HTR-8/SVneo (cell line): ENCODE results near the gene AGTR1.
A peak's percentile ranks its signal among the peaks of the same experiment; 100 is the strongest.
"Not testable (repeated sequence)": the region's sequence is repeated elsewhere in the genome, so short reads cannot be mapped to it uniquely, and the experiment has no call there.

Experiments used
- DNase-seq: peaks from one replicate; pipeline ENCODE4 v3.0.0; 2011; ENCODE audit warnings: low spot score, mixed read lengths; ENCODE audit not compliant: insufficient read length
- FAIRE-seq: peaks from 2 replicates; lab custom pipeline; 2011; peaks lifted over from hg19 to GRCh38; lab: Jason Lieb, UNC

AGTR1 gene

DNA sequence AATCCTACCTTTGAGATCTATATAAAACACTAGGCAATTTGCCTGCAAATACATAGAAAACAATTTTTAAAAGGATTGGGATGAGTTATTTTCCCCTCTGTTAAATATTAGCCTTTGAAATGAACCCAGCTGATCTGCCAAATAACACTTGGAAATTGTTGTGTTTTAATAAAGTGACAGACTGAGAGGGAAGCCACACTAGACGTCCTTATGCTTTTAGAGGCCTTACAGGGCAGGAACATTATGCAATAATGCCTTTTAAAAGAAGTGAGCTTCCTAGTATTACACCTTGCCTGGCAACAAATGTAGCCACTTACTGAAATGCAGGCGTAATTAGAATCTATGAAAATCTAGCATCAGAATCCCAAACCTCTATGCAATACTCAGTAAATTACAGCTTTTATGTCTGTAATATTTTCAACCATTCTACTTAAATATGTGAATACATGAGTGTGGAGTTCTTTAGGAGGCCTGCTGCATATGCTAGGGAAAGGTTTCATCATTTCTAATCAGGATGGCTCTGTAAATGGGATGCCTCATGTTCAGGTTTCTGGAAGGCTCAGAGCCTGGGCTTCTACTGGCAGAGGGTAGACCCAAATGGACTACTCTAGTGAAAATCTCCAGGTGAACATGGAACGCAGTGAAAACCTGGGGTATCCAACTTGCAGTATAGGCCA lies 20.3 kb downstream of the AGTR1 start:
- FAIRE-seq: no peak

DNA sequence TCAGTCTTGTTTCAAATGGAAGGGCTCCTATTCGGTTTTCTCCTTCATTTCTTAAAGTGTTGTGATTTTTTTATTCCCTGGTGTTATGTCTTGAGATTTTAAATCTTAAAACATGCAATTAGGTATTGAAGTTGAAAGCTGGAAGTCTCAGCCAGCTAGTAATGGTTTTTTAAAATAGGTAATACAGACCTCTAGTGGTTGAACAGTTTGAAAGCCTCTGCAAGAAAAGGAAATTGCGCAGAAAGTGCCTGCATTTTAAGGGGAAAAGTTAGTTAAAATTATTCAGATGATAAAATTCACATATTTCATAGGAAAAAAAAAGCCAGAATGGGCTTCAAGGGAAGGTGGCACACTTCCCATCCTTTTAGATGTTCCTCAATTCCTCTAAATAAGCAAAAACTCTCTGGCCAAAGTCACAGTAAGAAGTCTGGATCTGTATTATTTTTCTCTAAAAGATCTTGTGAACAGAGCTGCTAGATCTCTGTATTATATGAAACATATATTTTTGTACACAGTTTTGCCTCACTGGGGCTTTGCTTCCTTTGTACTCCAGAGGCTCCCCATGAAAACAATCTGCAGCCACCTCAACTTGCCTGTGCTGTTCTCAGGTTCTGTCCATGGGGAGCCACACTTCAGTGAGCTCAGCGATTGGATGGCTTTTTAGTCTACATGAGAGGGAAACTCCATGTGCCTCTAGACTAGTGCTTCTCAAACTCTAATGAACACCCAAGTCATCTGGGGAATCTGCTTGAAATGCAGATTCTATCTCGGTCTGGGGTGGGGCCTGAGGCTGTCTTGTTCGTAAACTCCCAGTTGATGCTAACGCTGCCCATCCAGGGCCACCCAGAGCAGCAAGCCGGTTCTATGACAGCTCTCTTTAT lies 21.5 kb downstream of the AGTR1 start:
- FAIRE-seq (no peak), DNase-seq (no peak)

More for the DNA sequence above, 20.3 kb downstream of the AGTR1 start:
- DNase-seq: no peak

DNA sequence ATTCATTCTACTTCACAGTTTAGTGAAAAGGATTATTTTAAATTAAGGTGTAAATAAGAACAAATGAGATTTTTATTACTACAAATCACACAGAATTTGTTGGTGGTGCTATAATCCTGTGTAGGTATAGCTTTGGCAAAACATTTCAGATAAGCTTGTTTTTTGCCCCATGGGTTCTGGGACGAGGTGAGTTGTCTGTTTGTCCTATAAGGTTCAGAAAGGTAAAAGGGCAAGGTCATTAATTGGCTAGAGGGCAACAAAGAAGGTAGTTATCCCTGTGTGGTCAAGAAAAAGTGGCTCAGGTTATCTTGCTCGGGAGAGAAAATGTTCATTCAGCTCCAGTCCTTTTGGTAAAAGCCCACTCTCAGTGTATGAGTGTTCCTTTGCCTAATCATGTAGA lies 23.2 kb downstream of the AGTR1 start:
- no peak for FAIRE-seq
- no peak for DNase-seq

DNA sequence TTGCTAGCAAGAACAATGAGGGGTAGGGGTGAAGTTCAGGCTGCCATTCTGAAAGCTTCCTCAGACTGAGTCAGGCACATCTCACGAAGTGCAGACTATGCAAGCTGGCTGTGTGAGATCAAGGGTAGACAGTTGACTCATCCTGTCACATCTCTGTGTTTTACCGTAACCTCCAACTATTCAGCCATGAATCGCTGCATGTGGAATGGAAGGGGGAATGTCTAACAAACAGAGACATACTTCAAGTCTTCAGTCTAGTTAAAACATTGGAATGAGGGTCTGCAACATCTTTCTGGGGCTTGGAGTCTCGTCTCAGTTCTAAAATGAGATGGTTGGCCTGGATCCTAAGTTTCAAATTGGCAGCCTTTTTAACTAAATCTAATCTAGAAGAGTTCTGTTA lies 25.9 kb downstream of the AGTR1 start:
- FAIRE-seq (peak; percentile 98), DNase-seq (peak; percentile 60)

DNA sequence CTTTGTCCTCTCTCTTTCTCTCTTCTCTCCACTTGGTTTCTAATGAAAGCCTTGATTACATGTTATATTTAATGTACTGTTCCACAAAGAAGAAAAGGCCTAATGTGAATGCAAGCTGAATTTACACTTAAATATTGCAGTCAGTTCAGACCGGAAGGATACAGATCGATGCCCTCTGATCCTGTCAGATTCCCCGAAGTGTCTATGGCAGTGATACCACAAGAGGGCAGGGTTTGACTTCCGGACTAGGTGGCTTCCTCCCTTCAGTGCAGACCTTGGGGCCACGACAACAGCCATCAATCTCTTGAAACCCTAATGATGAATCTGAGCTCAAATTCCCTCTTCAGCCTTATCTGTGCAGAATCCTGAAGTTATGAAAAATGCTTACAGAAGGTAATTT lies 29.5 kb downstream of the AGTR1 start:
- peak; percentile 74 for FAIRE-seq
- DNase-seq: peak; percentile 63

DNA sequence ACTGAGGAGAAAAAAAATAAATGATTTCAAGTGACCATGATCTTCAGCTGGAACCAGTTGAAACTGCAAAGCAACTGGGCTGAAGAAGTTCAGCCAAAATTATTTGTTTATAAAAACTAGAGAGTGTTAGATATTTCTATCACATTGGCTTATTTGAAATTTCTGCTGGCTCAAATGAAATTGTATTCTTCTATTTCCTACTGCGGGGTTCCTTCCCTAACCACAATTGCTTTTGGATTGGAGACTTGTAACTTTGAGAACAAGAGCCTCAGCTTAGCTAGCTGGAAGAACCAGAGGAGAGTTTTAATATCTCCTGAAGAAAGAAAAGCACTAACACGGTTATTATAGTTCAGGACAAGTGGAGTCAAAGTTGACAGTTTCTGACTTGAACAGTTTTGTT lies 31.1 kb downstream of the AGTR1 start:
- DNase-seq: no peak
- FAIRE-seq: no peak

DNA sequence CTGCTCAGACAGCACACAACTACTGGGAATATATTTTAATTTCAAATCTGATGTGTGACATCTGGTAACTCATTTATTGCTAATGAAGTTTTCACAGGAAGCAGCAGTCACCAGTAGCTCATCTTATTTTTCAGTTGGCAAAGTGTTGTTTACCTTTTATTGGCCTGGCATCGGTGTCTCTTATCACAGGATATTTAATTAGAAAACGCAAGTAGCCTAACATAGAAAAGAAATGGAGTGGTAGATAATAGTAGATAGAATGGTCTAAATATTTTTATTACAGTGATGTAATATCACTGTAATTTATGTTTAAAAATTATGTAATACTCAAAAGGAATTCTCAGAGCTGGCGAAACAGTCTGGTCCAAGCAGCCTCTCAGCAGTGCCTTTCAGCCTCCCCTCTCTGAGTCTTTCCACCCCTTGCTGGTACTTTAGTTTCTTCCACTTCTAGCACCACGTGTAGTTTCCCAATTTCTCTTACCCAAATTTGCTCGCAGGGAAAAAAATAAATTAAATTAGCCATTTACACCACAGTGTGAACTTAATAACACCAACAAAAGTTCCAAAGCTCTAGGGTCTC lies 31.9 kb downstream of the AGTR1 start:
- no peak for FAIRE-seq
- DNase-seq: no peak

DNA sequence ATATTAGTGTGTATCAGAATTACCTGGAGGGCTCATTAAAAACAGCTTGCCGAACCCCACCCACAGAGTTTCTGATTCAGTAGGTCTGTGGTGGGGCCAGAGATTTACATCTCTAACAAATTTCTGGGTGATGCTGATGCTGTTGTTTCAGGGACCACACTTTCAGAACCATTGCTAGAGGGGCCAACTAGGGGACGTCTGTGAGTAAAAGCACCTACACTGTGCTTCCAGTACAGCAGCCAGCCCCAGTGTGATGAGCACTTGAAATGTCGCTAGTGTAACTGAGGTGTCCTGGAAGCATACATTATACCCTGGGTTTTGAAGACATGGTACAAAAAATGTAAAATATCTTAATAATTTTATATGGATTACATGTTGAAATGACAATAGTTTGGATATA lies 33.0 kb downstream of the AGTR1 start:
- no peak for DNase-seq
- no peak for FAIRE-seq

DNA sequence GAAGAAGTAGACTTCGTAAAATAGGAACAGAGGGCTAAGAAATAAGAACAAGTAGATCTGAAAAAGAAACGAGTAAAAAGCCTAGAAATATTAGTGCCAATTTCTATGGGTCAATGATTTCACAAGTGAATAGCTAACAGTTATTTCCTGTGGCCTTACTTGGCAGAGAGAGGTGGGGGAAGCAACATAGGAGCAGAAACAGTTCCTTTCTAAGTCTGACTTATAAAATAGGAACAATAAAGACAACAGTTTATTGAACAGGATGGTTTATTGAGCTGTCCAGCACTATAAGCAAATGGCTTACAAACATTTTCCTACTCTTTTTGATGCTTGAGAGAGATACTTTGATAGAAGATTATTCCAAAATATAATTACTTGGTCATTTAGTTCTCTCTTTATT lies 37.9 kb downstream of the AGTR1 start:
- DNase-seq (no peak), FAIRE-seq (no peak)

DNA sequence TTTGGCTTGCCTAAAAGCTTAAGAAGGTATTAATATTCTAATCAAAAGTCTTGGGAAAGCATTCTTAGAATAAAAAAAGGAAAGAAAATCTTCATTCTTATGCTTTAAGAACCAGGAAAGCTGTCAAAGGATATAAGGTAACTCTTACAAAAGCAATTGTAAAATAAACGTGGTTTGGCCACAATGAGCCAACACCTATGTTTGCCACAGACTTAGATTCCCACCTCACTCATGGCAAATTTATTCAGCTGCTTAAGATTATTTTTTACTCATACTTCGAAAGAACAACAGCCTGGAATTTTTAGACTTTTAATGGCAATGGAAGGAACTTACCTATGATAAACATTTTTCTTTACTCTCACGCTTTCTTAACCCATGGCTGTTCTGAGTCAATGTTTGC lies 38.4 kb downstream of the AGTR1 start:
- FAIRE-seq: no peak
- DNase-seq: no peak

DNA sequence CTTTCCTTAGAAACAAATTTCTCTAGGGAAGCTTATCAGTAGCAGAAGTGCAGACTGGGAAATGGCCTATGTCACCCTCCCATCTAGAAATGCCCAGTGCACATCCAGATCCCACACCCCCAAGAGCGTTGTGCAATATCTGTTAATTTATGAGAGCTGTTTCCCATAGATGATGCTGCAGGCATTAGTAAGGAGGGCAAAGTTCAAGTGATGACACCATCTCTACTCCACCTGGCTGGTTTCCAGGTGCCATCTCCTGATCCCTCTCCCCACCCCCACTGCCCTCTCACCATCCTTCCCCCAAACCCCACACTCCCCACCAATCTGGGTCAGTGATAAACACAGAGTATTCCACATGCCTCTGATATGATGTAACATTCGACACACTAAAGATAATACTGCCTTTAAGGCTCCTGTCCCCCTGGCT lies 39.4 kb downstream of the AGTR1 start:
- FAIRE-seq (peak; percentile 63), DNase-seq (peak; percentile 54)

DNA sequence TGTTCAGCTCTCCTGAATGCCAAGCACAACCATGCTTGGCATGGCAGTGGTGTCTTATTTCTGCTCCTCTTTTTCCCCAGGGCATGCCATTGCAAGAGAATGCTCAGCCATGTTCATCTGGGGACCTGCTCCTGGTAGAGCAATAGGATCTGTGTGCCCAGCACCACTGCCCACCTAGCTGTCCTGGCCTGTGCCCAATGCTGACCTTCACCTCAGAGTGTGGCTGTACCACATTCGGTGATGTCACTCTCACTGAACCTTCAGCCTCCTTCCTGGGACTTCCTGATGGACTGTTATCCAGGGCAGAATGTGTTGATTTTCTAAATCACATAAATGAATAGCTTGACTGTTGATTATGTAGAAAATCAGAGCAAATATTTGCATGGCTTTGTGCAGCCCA lies 42.0 kb downstream of the AGTR1 start:
- FAIRE-seq: peak; percentile 28
- DNase-seq: no peak

DNA sequence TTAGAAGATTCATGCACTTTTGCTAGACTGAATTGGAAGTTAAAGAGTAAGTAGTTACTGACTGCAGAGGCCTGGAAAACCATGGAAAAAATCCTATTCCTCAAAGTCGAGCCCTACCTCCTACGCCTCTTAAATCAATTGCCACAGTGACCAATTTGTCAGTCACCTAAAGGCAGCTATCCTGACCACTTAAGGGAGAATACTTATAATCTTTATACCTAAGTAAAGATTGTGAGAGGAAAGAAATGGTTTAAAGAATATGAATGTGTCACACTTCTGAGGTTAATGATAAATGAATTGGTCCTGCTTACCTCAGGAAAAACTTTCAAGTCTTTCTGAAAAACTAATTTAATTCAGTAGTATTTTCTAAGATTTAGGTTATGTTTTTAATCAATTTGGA lies 42.6 kb downstream of the AGTR1 start:
- DNase-seq (no peak), FAIRE-seq (no peak)

DNA sequence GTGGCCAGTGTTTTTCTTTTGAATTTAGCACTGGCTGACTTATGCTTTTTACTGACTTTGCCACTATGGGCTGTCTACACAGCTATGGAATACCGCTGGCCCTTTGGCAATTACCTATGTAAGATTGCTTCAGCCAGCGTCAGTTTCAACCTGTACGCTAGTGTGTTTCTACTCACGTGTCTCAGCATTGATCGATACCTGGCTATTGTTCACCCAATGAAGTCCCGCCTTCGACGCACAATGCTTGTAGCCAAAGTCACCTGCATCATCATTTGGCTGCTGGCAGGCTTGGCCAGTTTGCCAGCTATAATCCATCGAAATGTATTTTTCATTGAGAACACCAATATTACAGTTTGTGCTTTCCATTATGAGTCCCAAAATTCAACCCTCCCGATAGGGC lies 43.5 kb downstream of the AGTR1 start:
- DNase-seq: no peak
- FAIRE-seq: no peak

DNA sequence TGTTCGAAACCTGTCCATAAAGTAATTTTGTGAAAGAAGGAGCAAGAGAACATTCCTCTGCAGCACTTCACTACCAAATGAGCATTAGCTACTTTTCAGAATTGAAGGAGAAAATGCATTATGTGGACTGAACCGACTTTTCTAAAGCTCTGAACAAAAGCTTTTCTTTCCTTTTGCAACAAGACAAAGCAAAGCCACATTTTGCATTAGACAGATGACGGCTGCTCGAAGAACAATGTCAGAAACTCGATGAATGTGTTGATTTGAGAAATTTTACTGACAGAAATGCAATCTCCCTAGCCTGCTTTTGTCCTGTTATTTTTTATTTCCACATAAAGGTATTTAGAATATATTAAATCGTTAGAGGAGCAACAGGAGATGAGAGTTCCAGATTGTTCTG lies 44.4 kb downstream of the AGTR1 start:
- FAIRE-seq: no peak
- DNase-seq: no peak

DNA sequence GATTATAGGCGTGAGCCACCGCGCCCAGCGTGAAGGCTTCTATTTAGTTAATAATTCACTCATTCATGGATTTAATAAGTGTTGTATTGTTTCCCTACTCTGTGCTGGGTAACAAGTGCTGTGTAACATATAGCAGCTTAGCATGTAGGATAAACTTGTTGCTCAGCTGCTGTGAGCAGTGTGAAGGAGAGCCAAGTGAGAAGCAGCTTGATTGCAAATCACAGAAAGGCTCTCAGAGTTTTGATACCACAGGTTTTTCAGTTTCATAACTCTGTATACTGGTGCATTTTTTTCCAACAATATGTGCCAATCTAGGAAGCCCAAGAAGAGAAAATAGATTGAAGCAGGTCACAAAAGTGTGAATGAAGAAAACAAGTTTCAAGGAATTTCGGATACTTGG lies 48.4 kb downstream of the AGTR1 start:
- DNase-seq (no peak), FAIRE-seq (no peak)

DNA sequence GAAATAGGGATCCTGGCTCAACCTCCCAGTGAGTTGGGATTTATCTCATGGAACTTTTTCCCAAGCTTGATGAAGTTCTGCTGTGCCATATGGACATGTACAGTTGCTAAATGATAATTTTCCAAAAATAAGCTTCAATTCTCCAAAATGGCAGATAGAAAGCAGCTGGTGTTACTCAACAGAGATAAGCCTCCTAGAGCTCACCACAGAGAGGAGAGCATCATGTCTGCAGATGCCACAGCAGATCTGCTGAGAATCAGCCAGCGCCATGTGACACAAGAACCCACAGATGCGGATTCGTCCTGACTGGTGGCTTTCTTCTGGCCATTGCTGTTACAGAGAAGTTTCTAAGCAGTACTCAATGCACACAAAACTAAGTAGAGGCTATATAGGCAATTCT lies 50.6 kb downstream of the AGTR1 start:
- DNase-seq (no peak), FAIRE-seq (no peak)

DNA sequence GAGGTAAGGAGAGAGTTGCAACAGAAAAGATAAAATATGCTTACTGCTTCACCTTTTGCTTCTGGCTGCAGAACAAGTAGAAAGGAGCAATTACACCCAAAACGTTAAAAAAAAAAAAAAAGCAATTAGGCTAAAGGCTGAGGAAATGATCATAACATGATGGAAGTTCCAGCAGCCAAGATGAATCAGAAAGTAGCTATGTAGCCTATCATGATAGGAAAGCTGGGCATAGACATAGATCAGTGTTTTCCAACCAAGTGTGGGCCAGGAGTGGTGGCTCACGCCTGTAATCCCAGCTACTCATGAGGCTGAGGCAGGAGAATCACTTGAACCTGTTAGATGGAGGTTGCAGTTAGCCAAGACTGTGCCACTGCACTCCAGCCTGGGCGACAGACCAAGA lies 52.6 kb downstream of the AGTR1 start:
- DNase-seq (no peak), FAIRE-seq (no peak)

DNA sequence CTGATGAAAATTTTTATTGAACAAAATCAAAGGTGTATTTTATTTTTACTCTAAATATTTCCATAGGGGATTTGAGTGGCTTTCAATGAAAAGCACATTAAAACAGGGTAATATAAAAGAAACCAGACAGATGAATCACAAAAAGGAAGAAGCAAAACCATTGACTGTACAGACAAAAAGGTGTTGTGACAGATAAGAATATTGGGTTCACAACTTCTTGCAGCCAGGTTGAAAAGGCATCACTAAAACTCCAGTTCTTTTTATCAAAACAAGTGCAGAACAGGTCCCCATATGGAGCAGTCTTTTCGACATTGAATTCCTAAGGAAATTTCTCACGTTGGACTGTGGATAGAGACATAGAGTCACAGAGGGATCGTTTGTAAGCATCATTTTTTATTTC lies 53.8 kb downstream of the AGTR1 start:
- DNase-seq (no peak), FAIRE-seq (no peak)

DNA sequence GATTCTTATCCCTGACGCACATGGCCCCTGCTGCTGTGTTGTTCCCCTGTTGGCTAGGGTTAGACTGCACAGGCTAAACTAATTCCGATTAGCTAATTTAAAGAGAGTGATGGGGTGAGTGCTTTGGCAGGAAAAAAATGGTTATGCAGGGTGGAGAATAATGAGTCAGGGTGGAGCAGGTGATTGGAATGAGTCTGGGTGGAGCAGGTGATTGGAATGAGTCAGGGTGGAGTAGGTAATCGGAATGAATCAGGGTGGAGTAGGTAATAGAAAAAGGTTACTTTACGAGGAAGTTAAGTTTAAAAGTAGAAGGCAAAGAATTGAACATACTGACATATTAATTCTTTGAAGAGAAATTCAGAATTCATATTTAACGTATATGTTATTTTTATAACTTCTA lies 55.7 kb downstream of the AGTR1 start:
- FAIRE-seq, DNase-seq: not testable (repeated sequence)

DNA sequence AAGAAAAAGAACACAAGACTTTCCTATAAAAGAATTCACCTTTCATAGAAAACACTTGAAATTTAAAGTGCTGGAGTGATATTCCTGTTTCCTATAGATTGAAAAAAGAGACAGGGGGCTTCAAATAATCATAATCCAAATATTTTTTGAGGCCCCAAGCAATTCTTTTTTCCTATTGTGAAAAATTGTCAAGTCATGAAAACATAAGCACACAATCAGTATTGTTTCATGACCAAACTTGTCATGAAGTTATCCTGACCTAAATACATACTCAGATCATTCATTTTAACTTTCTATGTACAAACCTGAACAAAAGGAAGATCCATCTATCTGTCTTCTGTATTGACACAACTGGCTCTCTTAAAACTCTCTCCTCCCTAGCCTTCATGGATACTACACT lies 57.9 kb downstream of the AGTR1 start:
- no peak for FAIRE-seq
- no peak for DNase-seq
